GM19397 (cell line): Measurements from ENCODE around the gene RBFOX1.

Experiments
- ATAC-seq: cut with Tn5 transposase; IDR thresholded peaks from one replicate; pipeline ENCODE4 v1.9.1; 2021; ENCODE audit warnings: mild to moderate bottlenecking, moderate library complexity; ENCODE audit not compliant: unreplicated experiment

The RBFOX1 gene

DNA sequence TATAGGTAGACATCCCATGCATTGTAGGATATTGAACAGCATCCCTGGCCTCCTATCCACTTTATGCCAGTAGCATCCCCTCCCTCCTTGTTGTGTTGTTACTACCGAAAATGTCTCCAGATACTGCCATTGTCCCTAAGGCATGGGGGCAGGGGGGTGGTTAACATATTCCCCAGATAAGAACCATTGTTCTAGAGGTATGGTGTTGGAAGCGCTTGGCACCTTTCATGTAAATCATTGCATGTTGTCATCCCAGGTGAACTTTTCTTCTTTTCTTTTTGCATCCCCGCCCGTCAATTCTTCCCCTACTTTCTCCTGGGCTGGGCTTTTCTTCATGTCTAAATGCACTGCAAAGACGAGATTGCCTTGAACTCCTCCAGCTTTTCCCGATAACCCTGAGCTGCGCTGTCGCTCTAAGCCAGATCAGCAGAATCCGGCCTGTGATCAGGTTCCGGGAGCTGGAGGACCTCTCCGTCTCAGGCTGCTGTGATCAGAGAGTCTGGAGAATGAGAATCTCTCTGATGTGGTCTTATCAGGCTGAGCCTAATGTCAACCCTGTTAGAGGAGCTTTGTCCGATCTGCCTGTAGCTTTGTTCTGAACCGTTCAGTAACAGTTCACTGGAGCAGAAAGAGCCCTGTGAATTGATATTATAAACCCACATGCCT is 76.2 kb downstream of the RBFOX1 start:
- ATAC-seq, result no peak

GRCh38 chr16:7419441-7419840 is 86.8 kb downstream of the RBFOX1 start:
- no peak for ATAC-seq

GRCh38 chr16:7420079-7420478 is 87.4 kb downstream of the RBFOX1 start:
- ATAC-seq, result no peak

- no peak for ATAC-seq
These were observed 88.2 kb downstream of the RBFOX1 start for GRCh38 chr16:7420843-7421242.

- ATAC-seq, result no peak
These were observed 88.9 kb downstream of the RBFOX1 start for GRCh38 chr16:7421578-7421977.

DNA sequence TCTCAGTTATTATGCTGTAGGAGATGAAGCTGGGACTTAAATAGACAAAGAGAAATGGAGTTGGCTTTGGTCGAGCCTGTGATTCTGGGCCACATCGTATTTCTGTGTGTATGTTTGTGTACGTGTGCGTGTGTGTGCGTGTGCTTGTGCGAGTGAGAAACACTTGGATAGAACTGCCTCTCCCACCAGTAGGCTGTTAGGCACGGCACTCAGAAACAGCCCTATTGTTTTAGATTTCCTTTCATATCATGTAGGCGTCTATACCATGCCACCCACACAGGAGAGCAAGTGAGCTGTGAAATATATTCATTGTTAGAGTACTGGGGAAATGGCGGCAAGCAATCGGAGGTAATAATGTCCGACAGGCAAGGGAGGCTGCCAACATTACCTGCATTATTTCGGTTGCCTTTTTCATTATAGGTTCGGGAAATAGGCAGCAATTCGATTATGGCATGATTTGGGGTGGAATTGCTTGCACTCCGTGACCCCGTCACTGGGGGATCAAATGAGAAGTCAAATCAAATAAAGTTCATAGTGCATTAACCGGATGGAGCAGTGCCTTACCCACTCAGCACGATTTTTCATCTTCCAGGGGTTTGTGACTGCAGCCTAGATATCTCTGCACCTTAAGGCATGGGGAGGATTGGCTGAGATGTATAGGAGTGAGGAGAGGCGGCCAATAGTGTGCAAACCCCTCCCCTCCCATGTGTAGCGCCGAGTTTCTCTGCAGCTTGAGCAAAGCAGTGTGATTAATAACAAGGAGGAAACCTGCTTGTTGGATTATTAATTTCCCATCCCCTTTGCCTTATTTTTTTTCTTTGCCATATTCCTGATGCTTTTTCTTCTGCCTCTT is 89.6 kb downstream of the RBFOX1 start:
- no peak for ATAC-seq

- no peak for ATAC-seq
These were observed 90.9 kb downstream of the RBFOX1 start for GRCh38 chr16:7423434-7424044.

DNA sequence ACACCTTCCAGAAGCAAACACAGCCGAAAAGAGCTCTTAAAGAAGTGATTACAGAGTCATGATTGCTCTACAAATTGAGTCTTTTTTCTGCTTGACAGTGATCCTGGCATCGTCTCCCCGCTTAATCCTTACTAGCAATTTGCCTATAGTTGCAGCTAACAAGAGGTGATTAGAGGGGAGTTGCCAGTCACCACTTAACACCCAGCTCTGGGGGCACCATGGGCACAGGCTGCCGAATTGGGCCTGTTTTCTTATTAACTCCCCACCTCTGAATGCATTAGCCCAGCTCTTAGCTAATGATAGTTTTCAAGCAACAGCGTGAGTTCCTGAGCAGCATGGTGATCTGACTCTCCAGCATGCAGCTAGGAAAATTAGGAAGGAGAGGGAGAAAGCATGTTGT is 93.5 kb downstream of the RBFOX1 start:
- ATAC-seq, result no peak

DNA sequence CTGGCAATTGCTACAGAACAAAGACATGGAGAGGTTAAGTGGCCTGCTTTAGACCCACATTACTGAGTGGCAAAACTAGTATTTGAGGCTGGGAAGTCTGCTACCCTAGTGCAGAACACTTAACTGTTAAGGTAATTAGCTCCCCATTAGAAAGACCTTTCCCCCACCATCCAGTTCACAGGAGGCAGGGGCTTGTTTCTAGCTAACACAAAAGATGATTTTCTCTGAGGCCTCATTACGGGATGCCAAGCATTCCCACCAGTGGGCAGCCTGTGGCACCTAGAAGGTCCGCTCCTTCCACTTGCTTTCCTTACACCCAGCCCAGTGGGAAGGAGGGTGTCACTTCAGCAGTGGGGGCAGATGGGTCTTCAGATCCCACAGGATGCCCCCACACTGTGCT is 99.1 kb downstream of the RBFOX1 start:
- no peak for ATAC-seq

- no peak for ATAC-seq
These were observed 103.7 kb downstream of the RBFOX1 start for GRCh38 chr16:7436306-7436705.

- ATAC-seq, result no peak
These were observed 104.6 kb downstream of the RBFOX1 start for GRCh38 chr16:7437135-7437804.

- ATAC-seq, result no peak
These were observed 105.2 kb downstream of the RBFOX1 start for GRCh38 chr16:7437843-7438242.

GRCh38 chr16:7438601-7439000 is 106.0 kb downstream of the RBFOX1 start:
- ATAC-seq, result no peak

GRCh38 chr16:7439518-7439917 is 106.9 kb downstream of the RBFOX1 start:
- no peak for ATAC-seq

- no peak for ATAC-seq
These were observed 108.3 kb downstream of the RBFOX1 start for GRCh38 chr16:7440886-7441400.

DNA sequence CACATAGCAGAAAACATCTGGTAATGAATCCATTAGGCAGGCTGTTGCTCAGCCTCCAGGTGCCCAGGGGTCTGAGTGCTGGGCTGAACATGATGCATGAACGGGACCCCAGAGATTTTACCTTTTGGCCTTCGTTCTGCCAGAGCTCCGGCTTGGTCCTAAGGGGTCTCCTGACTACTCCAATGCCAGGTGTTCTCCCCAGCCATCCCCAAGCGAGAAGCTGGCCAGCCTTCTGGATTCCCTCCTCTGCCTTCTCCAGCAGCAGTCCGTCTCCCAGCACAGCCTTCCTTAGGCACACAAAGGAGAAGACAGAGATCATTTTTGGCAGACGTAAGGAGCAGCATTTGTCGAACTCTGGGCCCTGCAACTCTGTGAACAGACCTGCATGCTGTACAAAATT is 109.4 kb downstream of the RBFOX1 start:
- no peak for ATAC-seq

DNA sequence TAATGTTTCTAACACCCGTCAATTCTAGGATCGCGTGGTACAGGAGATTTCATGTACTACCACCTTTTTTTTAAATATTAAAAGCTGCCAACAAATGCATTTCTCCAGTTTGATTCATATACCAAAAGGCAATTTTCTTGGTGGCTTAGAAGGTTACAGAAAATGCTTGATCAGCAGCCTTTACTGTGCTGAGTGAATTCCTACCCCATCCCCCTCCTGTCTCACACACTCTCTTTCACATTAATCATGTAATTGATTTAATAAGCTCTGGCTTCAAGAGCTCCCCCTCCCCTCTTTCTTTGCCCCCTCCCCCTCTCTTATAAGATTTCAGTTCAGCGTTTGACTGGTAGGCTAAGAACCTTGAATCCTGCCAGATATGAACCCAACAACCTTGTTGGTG is 110.5 kb downstream of the RBFOX1 start:
- ATAC-seq, result no peak

DNA sequence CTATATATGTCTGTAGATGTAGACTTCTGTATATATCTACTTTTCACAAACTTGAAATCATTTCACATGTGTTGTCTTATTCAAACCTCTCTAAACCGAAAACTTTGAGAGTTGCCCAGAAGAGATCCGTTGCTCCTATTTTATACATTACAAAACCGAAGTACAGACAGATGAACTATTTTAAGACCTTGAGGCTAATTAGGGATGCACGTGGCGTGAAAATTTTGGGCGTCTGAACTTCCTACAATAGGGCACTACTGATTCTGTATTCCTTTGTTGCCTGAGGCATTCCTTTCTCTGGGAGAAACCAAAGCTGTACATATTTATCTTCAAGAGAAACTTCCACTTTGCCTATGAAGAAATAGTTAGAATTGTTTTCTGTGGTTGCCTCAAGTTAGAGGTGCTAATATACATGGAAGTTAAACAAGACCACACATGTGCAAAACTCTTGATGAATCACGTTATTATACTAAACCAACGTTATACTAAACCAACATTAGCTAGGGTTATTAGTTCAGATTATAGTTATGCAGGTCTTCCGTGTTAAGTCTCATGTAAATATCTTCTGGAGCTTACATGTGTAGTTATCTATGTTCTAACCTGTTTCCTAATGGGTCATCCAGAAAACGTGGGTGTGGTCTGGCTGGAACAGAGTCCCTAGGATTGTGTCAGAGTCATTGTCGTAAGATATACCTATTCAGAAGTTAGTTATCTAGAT is 111.2 kb downstream of the RBFOX1 start:
- no peak for ATAC-seq

DNA sequence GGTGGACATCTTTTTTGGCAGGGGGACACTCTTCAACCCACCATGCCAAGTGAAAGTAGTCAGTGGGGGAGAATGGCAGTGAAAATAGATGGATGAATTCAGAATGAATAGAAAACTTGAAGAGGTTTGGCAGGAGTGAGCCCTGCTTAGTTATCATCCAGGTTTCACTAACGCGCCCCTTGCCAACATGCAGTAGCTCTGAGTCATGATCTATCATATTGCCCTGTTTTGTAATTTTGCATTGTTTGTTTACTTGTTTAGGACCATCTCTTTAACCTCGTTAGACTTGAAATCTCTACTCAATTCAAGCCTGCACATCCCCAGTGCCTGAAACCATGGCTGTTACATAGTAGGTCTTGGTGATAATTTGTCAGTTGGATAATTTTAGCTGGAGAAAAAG is 116.7 kb downstream of the RBFOX1 start:
- ATAC-seq, result no peak

DNA sequence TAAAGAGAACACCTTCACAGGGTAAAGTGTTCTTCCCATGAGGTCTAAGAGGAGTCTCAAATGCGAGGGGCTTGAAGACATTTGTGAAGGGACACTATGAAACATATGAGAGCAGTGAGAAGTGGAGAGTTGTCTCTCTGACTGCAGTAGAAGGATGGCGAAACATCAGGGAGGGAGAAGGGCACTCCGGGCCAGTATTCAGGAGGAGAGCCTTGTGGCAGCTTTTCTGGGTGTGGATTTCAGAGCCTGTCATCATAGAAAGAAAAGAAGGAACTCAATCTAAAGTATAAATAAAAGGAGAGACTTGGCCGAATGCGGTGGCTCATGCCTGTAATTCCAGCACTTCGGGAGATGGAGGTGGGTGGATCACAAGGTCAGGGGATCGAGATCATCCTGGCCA is 117.2 kb downstream of the RBFOX1 start:
- ATAC-seq, result no peak

- no peak for ATAC-seq
These were observed 117.8 kb downstream of the RBFOX1 start for GRCh38 chr16:7450440-7450839.
